22Rv1 (cell line): ENCODE measurements around the gene DENND1A.

Experiments used
- H3K27ac ChIP-seq: fragments of 450-650 bp; 2 replicates; pipeline ENCODE4 v1.5.1; 2017
- ZFX ChIP-seq: fragments of 450-650 bp; IDR thresholded peaks from 2 replicates; pipeline ENCODE4 v1.6.1; 2017; ENCODE audit warnings: antibody characterized with exemption, borderline replicate concordance
- TF ChIP-seq, protein P1 (sequence below): fragments of 450-650 bp; IDR thresholded peaks from 2 replicates; pipeline ENCODE4 v1.5.1; 2017; ENCODE audit warnings: mild to moderate bottlenecking

DENND1A gene

DNA sequence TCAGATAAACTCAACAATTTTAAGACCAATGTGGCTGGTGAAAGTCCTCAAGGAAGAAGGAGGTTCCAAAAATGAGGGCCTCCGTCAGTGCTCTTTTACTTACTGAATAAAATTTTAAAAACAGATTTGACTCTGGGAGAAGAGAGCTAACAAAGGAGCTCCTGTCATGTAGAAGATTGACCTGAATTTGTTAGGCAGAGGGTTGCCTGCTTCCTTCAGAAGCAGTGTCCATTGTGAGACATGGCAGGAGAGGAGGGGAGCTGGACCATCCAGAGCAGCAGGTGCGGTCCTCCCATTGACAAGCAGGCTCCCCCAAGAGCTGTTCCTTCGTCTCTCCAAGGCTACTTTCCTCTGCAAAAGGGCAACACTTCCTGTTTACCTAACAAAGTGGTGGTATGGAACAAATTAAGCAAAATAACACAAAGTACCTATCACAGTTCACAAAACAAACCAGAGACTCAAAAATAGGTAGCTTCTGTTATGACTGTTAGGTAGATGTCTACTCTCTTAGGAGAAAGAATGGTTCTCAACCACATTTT, 238.1 kb downstream of the DENND1A start:
- H3K27ac ChIP-seq, result no peak overlapping the region
- TF ChIP-seq, protein P1, sequence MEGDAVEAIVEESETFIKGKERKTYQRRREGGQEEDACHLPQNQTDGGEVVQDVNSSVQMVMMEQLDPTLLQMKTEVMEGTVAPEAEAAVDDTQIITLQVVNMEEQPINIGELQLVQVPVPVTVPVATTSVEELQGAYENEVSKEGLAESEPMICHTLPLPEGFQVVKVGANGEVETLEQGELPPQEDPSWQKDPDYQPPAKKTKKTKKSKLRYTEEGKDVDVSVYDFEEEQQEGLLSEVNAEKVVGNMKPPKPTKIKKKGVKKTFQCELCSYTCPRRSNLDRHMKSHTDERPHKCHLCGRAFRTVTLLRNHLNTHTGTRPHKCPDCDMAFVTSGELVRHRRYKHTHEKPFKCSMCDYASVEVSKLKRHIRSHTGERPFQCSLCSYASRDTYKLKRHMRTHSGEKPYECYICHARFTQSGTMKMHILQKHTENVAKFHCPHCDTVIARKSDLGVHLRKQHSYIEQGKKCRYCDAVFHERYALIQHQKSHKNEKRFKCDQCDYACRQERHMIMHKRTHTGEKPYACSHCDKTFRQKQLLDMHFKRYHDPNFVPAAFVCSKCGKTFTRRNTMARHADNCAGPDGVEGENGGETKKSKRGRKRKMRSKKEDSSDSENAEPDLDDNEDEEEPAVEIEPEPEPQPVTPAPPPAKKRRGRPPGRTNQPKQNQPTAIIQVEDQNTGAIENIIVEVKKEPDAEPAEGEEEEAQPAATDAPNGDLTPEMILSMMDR, result no peak
- no peak for TF ChIP-seq ZFX

DNA sequence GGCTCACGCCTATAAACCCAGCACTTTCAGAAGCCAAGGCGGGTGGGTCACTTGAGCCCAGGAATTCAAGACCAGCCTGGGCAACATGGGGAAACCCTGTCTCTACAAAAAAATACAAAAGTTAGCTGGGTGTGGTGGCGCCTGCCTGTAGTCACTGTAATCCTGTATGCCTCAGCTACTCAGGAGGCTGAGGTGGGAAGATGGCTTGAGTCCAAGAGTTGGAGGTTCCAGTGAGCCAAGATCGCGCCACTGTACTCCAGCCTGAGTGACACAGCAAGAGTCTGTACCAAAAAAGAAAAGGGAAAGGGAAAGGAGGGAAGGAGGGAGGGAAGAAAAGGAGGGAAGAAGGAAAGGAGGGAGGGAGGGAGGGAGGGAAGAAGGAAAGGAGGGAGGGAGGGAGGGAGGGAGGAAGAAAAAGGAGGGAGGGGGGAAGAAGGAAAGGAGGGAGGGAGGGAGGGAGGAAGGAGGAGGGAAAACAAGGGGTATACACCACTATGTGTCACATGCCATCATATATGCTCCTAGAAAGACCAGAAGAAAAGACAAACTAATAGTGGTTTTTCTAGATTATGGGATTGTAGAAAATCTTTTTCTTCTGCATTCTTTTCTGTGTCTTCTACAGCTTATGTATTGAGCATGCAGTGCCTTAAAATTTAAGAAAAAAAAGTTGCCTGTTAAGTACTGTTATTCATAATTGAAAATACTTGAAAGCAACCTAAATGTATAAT, 240.1 kb downstream of the DENND1A start:
- TF ChIP-seq, protein P1, result no peak
- TF ChIP-seq ZFX, result no peak
- H3K27ac ChIP-seq, result no peak overlapping the region

DNA sequence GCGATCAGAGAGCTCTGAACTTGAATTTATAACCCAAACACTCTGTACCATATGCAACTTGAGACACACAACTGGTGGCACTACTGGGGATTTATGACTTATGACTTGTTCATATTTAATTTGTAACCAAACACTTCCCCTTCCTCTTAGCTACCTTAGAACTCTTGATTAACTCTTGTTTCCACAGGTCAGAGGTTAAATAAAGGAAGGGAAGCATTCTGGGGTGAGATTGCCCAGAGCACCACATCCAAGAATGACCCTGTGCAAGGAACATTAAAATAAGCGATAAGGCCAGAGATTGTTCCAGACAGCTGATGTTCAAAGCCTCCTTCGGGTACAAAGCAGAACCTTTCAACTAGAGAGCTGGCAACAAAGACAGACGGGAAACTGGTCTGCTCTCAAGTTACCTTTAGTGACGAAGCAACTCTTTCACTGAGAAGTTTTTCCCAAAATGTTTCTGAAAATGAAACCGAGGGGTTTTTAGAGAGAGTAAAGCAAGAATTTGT, 242.6 kb downstream of the DENND1A start:
- no peak overlapping the region for H3K27ac ChIP-seq
- TF ChIP-seq ZFX, result no peak
- TF ChIP-seq, protein P1, result no peak

DNA sequence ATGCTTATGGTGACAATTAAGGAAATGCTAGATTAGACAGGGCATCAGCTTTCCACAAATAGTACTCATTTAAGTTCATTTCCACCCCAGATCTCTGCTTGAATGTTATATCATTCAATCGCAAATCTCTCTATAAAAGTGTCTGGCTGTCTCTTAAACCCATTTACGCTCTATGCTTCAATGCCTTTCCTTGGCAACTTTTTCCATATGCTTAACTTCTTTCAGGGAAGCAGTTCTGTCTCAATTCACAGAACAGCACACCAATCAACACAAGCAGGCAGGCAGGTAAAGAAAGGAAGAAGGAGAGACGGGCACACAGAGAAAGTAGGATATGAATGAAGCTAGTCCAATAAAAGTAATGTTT, 243.1 kb downstream of the DENND1A start:
- TF ChIP-seq, protein P1, result no peak
- no peak for TF ChIP-seq ZFX
- H3K27ac ChIP-seq, result no peak overlapping the region

DNA sequence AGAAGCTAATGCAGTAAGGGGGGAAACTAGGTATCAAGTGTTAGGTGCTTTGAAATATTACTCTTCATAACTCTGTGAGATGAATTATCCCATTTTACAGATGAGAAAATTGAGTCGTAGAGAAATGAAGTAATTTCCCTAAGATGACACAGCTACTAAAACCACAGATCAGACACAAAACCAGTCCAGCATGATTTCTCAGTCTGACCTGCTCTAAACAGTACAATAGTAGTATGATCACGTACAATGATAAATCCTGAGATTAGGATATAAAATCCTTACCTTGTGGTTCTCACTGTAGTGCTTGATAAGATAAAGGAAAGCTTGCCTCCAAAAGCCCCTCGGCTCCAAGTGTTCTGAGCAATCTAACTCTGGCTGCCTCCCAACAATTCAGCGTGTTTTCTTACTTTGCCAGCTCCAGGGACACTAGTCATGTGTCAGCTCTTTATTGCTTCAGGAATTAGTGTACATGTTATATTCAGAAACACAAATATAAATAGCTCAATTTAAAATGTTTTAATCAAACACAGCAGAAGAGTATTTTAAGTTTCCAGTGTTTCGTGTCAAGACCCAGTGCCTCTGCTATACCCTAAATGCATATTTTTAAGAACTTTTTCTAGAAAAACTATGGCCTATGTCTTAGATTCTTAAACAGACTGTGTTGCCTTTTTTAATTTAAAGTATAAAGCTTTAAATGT, 243.6 kb downstream of the DENND1A start:
- no peak overlapping the region for H3K27ac ChIP-seq
- TF ChIP-seq, protein P1, result no peak
- TF ChIP-seq ZFX, result no peak

DNA sequence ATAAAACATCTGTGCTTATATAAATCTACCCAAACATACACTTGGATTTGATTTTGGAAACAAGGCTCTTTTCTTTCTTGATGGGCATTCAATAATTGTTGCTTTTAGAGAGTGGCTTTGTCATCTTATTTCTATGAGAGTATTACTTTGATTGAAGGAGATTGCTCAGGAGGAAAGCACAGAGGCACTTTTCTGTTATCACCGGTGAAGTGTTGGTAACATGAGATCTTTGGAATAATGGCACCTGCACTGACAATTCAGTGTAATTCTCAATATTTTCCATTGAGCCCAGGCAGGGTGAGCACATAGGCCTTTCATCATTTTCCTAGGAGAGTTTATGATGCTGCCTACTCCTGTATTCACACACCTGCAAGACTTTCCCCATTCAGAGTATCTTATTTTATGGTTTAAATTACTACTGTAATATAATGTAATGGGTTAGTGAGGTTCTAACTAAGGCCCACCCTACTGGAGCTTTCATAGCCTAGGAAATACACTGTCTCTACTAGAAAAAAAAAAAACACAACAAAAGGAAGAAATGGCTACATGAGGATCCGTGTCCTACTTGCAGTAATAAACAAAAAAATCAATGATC, 244.3 kb downstream of the DENND1A start:
- TF ChIP-seq, protein P1, result no peak
- no peak for TF ChIP-seq ZFX
- no peak overlapping the region for H3K27ac ChIP-seq
